ENCODE measurements around the gene MORN1.
"Not testable (repeated sequence)": the region's sequence is repeated elsewhere in the genome, so short reads cannot be mapped to it uniquely, and the experiment has no call there.

MORN1 gene

GRCh38 chr1:2328676-2329455 is 62.5 kb downstream of the MORN1 start:
- TF ChIP-seq, protein P1, sequence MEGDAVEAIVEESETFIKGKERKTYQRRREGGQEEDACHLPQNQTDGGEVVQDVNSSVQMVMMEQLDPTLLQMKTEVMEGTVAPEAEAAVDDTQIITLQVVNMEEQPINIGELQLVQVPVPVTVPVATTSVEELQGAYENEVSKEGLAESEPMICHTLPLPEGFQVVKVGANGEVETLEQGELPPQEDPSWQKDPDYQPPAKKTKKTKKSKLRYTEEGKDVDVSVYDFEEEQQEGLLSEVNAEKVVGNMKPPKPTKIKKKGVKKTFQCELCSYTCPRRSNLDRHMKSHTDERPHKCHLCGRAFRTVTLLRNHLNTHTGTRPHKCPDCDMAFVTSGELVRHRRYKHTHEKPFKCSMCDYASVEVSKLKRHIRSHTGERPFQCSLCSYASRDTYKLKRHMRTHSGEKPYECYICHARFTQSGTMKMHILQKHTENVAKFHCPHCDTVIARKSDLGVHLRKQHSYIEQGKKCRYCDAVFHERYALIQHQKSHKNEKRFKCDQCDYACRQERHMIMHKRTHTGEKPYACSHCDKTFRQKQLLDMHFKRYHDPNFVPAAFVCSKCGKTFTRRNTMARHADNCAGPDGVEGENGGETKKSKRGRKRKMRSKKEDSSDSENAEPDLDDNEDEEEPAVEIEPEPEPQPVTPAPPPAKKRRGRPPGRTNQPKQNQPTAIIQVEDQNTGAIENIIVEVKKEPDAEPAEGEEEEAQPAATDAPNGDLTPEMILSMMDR (IDR thresholded peaks at IDR 0.05; ENCODE audit: low read length), result no peak
- TF ChIP-seq EZH2 (IDR thresholded peaks at IDR 0.05; ENCODE audit: borderline replicate concordance, low read length), result no peak
- Histone ChIP-seq H3K27me3 (ENCODE audit: insufficient read depth, low read length) (peaks cover 3% of the 10 kb centered on the region; the same call in 1 of the 2 replicates), H3K4me3 (ENCODE audit: low read depth, low read length, poor library complexity, severe bottlenecking) (no peak overlapping the region), H3K9me2 (ENCODE audit: low read depth, low read length) (no peaks in the 10 kb centered on the region), H3K27ac (ENCODE audit: low read depth, low read length, poor library complexity, severe bottlenecking) (no peak overlapping the region), H4K20me1 (ENCODE audit: insufficient read depth, low read length) (no peaks in the 10 kb centered on the region), H3K36me3 (ENCODE audit: insufficient read depth, low read length) (no peaks in the 10 kb centered on the region), H3F3A (ENCODE audit: insufficient read depth, low read length) (no peaks in the 10 kb centered on the region), H3K79me2 (ENCODE audit: insufficient read depth, low read length) (no peaks in the 10 kb centered on the region), H3K4me2 (ENCODE audit: low read length) (no peak overlapping the region), H2AFZ (ENCODE audit: low read length) (no peak overlapping the region), H3K9me3 (ENCODE audit: low read length) (no peaks in the 10 kb centered on the region), H3K4me1 (ENCODE audit: insufficient read depth, low read length, severe bottlenecking) (no peaks in the 10 kb centered on the region), H3K9ac (ENCODE audit: low read length) (no peak overlapping the region)

DNA sequence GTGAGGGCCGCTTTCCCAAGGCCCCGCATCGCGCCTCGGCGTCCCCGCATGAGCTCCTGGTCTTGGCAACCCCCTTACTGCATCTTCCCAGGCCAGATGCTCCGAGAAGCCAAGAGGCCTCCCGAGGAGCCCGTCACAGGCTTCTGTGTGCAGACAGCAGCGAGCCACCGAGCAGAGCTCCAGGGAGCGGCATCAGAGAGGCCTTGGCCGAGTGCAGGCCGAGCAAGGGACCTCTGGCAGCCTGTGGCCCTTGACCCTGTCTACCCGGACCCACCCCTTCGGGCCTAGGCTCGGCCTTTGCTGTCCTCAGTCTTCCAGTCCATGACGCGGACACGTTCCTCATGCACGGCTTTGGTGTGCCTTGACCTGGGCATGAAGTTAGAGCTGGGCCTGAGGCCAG is 63.5 kb downstream of the MORN1 start:
- H3K4me3 ChIP-seq (ENCODE audit: low read depth, low read length, poor library complexity, severe bottlenecking), result no peak overlapping the region
- H3K9ac ChIP-seq (ENCODE audit: low read length), result no peak overlapping the region
- no peaks in the 10 kb centered on the region for H3K9me3 ChIP-seq (ENCODE audit: low read length)
- peaks cover 3% of the 10 kb centered on the region; the same call in 1 of the 2 replicates for H3K27me3 ChIP-seq (ENCODE audit: insufficient read depth, low read length)
- H3K4me1 ChIP-seq (ENCODE audit: insufficient read depth, low read length, severe bottlenecking), result no peaks in the 10 kb centered on the region
- no peaks in the 10 kb centered on the region for H3K36me3 ChIP-seq (ENCODE audit: insufficient read depth, low read length)
- H3F3A ChIP-seq (ENCODE audit: insufficient read depth, low read length), result no peaks in the 10 kb centered on the region
- no peak overlapping the region for H3K4me2 ChIP-seq (ENCODE audit: low read length)
- H3K9me2 ChIP-seq (ENCODE audit: low read depth, low read length), result no peaks in the 10 kb centered on the region
- H3K79me2 ChIP-seq (ENCODE audit: insufficient read depth, low read length), result no peaks in the 10 kb centered on the region
- H3K27ac ChIP-seq (ENCODE audit: low read depth, low read length, poor library complexity, severe bottlenecking), result no peak overlapping the region
- no peaks in the 10 kb centered on the region for H4K20me1 ChIP-seq (ENCODE audit: insufficient read depth, low read length)
- TF ChIP-seq, protein P1 (IDR thresholded peaks at IDR 0.05; ENCODE audit: low read length), result no peak
- no peak for TF ChIP-seq EZH2 (IDR thresholded peaks at IDR 0.05; ENCODE audit: borderline replicate concordance, low read length)
- H2AFZ ChIP-seq (ENCODE audit: low read length), result no peak overlapping the region

GRCh38 chr1:2327162-2327561 is 64.2 kb downstream of the MORN1 start:
- not testable (repeated sequence) for H3K9ac ChIP-seq (ENCODE audit: low read length); H2AFZ ChIP-seq (ENCODE audit: low read length); H3K4me2 ChIP-seq (ENCODE audit: low read length); H3K9me2 ChIP-seq (ENCODE audit: low read depth, low read length); H3K9me3 ChIP-seq (ENCODE audit: low read length); H3K27me3 ChIP-seq (ENCODE audit: insufficient read depth, low read length); H3K4me1 ChIP-seq (ENCODE audit: insufficient read depth, low read length, severe bottlenecking); H3F3A ChIP-seq (ENCODE audit: insufficient read depth, low read length); H3K4me3 ChIP-seq (ENCODE audit: low read depth, low read length, poor library complexity, severe bottlenecking); H3K27ac ChIP-seq (ENCODE audit: low read depth, low read length, poor library complexity, severe bottlenecking); H3K79me2 ChIP-seq (ENCODE audit: insufficient read depth, low read length); H3K36me3 ChIP-seq (ENCODE audit: insufficient read depth, low read length); H4K20me1 ChIP-seq (ENCODE audit: insufficient read depth, low read length)

DNA sequence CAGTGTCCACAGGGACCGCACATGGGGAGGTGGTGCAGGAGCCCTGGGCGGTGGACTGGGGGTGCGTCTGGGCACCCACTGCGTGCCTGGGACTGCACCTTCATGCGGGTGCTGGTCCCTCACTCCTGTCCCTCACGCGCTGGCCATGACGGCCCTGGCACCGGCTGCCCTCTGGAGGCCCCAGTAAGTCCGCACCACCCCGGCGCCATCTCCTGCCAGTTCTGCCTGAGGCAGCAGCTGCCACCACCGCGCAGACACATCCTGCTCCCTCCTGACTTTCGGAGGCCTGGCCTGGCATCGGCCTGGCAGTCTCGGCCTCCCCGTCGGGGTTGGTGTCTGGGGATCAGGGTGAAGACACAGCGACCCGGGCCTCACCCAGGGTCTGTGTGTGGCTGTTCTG is 64.8 kb downstream of the MORN1 start:
- Histone ChIP-seq H2AFZ (ENCODE audit: low read length) (no peak overlapping the region), H3K4me2 (ENCODE audit: low read length) (no peak overlapping the region), H4K20me1 (ENCODE audit: insufficient read depth, low read length) (no peaks in the 10 kb centered on the region), H3K9me3 (ENCODE audit: low read length) (no peaks in the 10 kb centered on the region), H3K4me3 (ENCODE audit: low read depth, low read length, poor library complexity, severe bottlenecking) (no peak overlapping the region), H3F3A (ENCODE audit: insufficient read depth, low read length) (no peaks in the 10 kb centered on the region), H3K36me3 (ENCODE audit: insufficient read depth, low read length) (no peaks in the 10 kb centered on the region), H3K4me1 (ENCODE audit: insufficient read depth, low read length, severe bottlenecking) (no peaks in the 10 kb centered on the region), H3K27ac (ENCODE audit: low read depth, low read length, poor library complexity, severe bottlenecking) (no peak overlapping the region), H3K9ac (ENCODE audit: low read length) (no peak overlapping the region), H3K9me2 (ENCODE audit: low read depth, low read length) (no peaks in the 10 kb centered on the region), H3K27me3 (ENCODE audit: insufficient read depth, low read length) (peaks cover 3% of the 10 kb centered on the region; the same call in 1 of the 2 replicates), H3K79me2 (ENCODE audit: insufficient read depth, low read length) (no peaks in the 10 kb centered on the region)
- TF ChIP-seq, protein P1 (IDR thresholded peaks at IDR 0.05; ENCODE audit: low read length), result no peak
- no peak for TF ChIP-seq EZH2 (IDR thresholded peaks at IDR 0.05; ENCODE audit: borderline replicate concordance, low read length)

All from OCI-LY1 (cell line).